ENCODE data around the gene TMSB4X. TPM values are rescaled to one million over a fixed set of nuclear protein-coding genes. Genes with fewer than 3 reads are reported as not detected.

The TMSB4X gene
- total RNA-seq, 1 donor from 2014 or later, result 4,663 TPM

DNA sequence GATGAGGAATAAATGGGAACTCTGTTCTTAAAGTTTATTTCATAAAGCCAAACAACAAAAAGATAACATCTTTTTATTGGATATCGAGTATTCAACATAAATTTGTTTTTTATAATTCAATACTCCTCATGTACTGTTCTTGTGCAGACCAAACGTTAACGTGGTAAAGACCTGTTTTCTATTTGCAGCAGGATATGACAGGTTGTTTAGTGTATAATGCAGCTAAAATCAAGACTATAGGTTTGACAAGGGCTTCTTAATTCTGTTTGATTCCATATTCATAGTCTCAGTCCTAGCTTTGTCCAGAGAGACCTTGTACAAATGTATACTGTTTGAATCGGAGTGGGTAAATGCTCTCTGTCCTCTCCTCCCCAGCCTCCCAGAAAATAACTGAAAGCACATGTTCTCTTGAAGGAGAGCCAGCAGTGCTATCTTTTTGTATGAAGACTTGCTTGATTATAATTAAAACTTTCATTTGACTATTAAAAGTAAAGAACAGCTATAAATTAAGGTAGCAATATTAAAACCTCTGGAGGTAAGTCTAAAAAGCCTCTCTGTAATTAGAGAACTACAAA, 17.7 kb downstream of the TMSB4X start:
- Histone ChIP-seq H3K27ac (peak overlapping the region; percentile 30), H3K27me3 (no peaks in the 10 kb centered on the region), H3K4me3 (no peak overlapping the region), H3K4me1 (peaks cover 11% of the 10 kb centered on the region), H3K9me3 (no peaks in the 10 kb centered on the region), H3K36me3 (no peaks in the 10 kb centered on the region)
- intact Hi-C loops (cut with DNase I), result no loop called here
- no peak for DNase-seq
- TF ChIP-seq, protein P1, sequence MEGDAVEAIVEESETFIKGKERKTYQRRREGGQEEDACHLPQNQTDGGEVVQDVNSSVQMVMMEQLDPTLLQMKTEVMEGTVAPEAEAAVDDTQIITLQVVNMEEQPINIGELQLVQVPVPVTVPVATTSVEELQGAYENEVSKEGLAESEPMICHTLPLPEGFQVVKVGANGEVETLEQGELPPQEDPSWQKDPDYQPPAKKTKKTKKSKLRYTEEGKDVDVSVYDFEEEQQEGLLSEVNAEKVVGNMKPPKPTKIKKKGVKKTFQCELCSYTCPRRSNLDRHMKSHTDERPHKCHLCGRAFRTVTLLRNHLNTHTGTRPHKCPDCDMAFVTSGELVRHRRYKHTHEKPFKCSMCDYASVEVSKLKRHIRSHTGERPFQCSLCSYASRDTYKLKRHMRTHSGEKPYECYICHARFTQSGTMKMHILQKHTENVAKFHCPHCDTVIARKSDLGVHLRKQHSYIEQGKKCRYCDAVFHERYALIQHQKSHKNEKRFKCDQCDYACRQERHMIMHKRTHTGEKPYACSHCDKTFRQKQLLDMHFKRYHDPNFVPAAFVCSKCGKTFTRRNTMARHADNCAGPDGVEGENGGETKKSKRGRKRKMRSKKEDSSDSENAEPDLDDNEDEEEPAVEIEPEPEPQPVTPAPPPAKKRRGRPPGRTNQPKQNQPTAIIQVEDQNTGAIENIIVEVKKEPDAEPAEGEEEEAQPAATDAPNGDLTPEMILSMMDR (IDR thresholded peaks at IDR 0.05), result no peak
- no peak for ATAC-seq

DNA sequence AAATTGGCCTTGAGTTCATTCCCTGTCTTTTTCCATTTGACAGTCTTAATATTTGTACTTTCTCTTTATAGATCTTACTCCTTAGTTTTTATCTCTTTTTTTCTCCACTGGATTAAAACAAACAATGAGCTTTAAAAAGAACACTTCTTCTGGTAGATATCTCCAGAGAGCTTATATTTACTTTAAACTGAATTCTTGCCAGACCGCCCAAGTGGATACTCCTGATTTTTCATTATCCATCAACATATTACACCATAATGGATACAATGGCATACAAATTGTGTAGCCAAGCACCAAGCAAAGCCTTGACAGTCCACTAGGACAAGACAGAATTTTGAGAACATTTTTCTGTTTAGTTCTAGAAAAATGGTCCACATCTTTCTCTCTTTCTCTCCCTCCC, 18.9 kb downstream of the TMSB4X start:
- ATAC-seq (no peak), DNase-seq (no peak)
- H3K4me3 ChIP-seq, result no peak overlapping the region

GRCh38 chrX:12994321-12994720, 19.4 kb downstream of the TMSB4X start:
- H3K27me3 ChIP-seq, result no peaks in the 10 kb centered on the region
- DNase-seq, result no peak
- H3K4me1 ChIP-seq, result peaks cover 16% of the 10 kb centered on the region
- TF ChIP-seq, protein P1 (IDR thresholded peaks at IDR 0.05), result no peak
- H3K4me3 ChIP-seq, result no peak overlapping the region
- H3K9me3 ChIP-seq, result no peaks in the 10 kb centered on the region
- intact Hi-C loops (cut with DNase I), result no loop called here
- no peaks in the 10 kb centered on the region for H3K36me3 ChIP-seq
- H3K27ac ChIP-seq, result no peak overlapping the region
- no peak for ATAC-seq

More for the DNA sequence above, 18.9 kb downstream of the TMSB4X start:
- no peaks in the 10 kb centered on the region for H3K27me3 ChIP-seq
- H3K9me3 ChIP-seq, result no peaks in the 10 kb centered on the region
- H3K4me1 ChIP-seq, result peaks cover 16% of the 10 kb centered on the region
- TF ChIP-seq, protein P1 (IDR thresholded peaks at IDR 0.05), result no peak
- intact Hi-C loops (cut with DNase I), result no loop called here
- H3K36me3 ChIP-seq, result no peaks in the 10 kb centered on the region
- no peak overlapping the region for H3K27ac ChIP-seq

- Histone ChIP-seq H3K9me3 (no peaks in the 10 kb centered on the region), H3K27ac (peak overlapping the region; percentile 47), H3K27me3 (no peaks in the 10 kb centered on the region), H3K4me1 (peaks cover 22% of the 10 kb centered on the region), H3K36me3 (no peaks in the 10 kb centered on the region), H3K4me3 (no peak overlapping the region)
- DNase-seq (no peak), ATAC-seq (no peak)
- intact Hi-C loops (cut with DNase I), result no loop called here
- TF ChIP-seq, protein P1 (IDR thresholded peaks at IDR 0.05), result no peak
These were observed 22.1 kb downstream of the TMSB4X start for GRCh38 chrX:12996934-12997435.

- peak overlapping the region; percentile 77 for H3K27ac ChIP-seq
- no peak overlapping the region for H3K4me3 ChIP-seq
- DNase-seq (no peak), ATAC-seq (peak; percentile 71)
- H3K9me3 ChIP-seq, result no peaks in the 10 kb centered on the region
- intact Hi-C loops (cut with DNase I), result no loop called here
- H3K27me3 ChIP-seq, result no peaks in the 10 kb centered on the region
- TF ChIP-seq, protein P1 (IDR thresholded peaks at IDR 0.05), result no peak
- H3K36me3 ChIP-seq, result no peaks in the 10 kb centered on the region
- peaks cover 22% of the 10 kb centered on the region for H3K4me1 ChIP-seq
These were observed 23.2 kb downstream of the TMSB4X start for GRCh38 chrX:12997906-12998687.
